ENCODE measurements around the gene NAGS.

Gene NAGS

GRCh38 chr17:43998552-43998951, 5.9 kb upstream of the NAGS start:
- DNase-seq (ENCODE audit: extremely low read depth, low read depth) = no peak

GRCh38 chr17:43999024-43999423, 5.4 kb upstream of the NAGS start:
- DNase-seq (ENCODE audit: extremely low read depth, low read depth) = no peak
- H3K4me3 ChIP-seq (replicated peaks; ENCODE audit: low read depth, low read length) = no peak overlapping the region
- TF ChIP-seq CTCF (IDR thresholded peaks at IDR 0.05; ENCODE audit: low read depth, low read length, missing control alignments) = no peak

More at GRCh38 chr17:43998552-43998951, 5.9 kb upstream of the NAGS start:
- no peak for TF ChIP-seq CTCF (IDR thresholded peaks at IDR 0.05; ENCODE audit: low read depth, low read length, missing control alignments)
- H3K4me3 ChIP-seq (replicated peaks; ENCODE audit: low read depth, low read length) = no peak overlapping the region

GRCh38 chr17:44000141-44000860, 4.1 kb upstream of the NAGS start:
- no peak overlapping the region for H3K4me3 ChIP-seq (replicated peaks; ENCODE audit: low read depth, low read length)
- no peak for TF ChIP-seq CTCF (IDR thresholded peaks at IDR 0.05; ENCODE audit: low read depth, low read length, missing control alignments)
- DNase-seq (ENCODE audit: extremely low read depth, low read depth) = no peak

GRCh38 chr17:44000871-44001460, 3.5 kb upstream of the NAGS start:
- no peak overlapping the region for H3K4me3 ChIP-seq (replicated peaks; ENCODE audit: low read depth, low read length)
- no peak for DNase-seq (ENCODE audit: extremely low read depth, low read depth)
- no peak for TF ChIP-seq CTCF (IDR thresholded peaks at IDR 0.05; ENCODE audit: low read depth, low read length, missing control alignments)

GRCh38 chr17:44001461-44001920, 2.9 kb upstream of the NAGS start:
- H3K4me3 ChIP-seq (replicated peaks; ENCODE audit: low read depth, low read length) = no peak overlapping the region
- TF ChIP-seq CTCF (IDR thresholded peaks at IDR 0.05; ENCODE audit: low read depth, low read length, missing control alignments) = no peak
- DNase-seq (ENCODE audit: extremely low read depth, low read depth) = no peak

GRCh38 chr17:44002141-44002848, 2.1 kb upstream of the NAGS start:
- no peak overlapping the region for H3K4me3 ChIP-seq (replicated peaks; ENCODE audit: low read depth, low read length)
- no peak for TF ChIP-seq CTCF (IDR thresholded peaks at IDR 0.05; ENCODE audit: low read depth, low read length, missing control alignments)
- DNase-seq (ENCODE audit: extremely low read depth, low read depth) = no peak
